ENCODE data around the gene TAF4.

TAF4 gene

DNA sequence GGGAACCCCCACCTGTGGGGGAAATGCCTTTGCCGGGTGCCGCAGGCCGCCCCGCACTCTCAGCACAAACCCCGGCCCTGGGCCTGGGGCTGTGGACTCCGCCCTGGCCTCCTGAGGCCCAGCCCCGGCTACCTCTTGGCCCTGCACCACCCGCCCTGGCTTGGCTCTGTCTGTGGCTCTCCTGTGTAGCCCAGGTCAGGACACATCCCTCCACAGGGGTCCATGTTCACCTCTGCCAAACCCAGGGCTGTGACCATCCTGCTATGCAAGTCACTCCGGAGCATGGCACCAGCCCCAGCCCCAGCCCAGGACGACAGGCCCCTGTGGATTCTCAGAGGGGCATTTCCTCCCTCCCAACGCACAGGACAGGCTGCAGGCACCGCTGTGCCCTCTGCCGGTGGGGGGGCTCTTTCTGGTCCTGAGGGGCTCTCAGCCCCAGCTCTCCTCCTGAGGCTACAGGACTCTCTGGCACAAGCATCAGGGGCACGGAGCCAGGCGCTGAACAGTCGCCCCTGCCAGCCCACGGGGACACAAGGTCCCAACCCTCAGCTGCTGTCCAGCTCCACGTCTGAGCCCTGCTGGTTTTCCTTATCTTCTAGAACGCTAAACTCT is 45.7 kb downstream of the TAF4 start:
- no peak for DNase-seq

DNA sequence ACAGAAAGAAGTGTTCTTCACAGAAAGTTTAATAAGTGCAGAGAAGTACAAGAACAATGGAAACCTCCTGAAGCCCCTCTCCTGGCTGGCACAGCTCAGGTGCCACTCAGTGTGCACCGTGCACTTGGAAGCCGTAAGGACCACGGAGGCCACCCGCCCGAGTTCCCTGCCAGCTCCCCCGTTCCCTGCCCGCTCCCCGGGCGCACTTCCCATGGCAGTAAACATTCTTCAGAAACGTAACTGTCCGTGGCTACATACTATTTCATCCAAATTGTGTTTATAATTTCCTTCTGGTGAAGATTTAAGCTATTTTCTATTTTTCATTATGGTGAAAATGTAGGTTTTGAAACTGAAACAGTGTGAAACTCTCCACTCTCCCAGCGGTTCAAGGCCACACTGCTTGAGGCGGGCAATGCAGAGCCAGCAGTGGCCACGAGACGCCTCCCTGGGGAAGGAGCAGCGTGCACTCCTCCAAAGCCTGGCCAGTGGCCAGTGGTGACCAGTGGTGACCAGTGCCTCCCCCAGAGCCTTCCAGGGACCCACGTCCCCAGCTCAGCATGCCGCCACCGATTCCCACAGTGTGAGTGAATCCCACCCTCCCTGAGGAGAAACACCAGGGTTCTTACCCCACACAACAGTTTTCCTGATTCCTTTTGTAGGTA is 46.4 kb downstream of the TAF4 start:
- no peak for DNase-seq

DNA sequence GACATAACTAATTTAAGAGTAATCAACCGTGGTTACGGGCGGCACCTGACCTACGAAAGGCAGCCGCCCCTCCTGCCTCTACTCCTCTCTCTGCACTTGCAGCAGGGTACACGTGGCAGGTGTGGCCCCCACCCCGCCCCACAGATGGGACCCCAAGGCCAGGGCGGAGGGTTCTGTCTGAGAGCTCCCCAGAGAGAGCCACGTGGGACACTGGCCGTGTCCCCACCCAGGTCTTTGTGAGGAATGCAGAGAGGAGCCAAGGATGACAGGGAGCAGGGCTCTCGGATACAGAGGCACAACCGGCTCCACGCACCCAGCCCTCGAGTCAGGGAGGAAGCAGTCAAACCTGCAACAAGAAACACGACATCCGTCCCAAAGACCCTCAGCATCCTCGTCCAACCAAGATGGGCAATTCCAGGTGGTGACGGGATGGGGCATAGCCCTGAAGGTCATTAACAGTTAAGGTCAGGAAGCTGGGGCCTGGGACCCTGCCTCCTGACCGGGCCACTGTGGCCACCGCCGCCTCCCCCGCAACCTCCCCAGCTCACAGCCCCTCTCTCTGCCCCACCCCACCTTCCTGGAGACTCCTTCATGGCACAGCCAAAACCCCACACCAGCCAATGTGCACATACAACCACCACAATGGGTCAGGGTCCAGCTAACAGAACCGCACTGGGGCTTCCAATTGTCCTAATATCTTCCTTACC is 47.1 kb downstream of the TAF4 start:
- no peak for DNase-seq

DNA sequence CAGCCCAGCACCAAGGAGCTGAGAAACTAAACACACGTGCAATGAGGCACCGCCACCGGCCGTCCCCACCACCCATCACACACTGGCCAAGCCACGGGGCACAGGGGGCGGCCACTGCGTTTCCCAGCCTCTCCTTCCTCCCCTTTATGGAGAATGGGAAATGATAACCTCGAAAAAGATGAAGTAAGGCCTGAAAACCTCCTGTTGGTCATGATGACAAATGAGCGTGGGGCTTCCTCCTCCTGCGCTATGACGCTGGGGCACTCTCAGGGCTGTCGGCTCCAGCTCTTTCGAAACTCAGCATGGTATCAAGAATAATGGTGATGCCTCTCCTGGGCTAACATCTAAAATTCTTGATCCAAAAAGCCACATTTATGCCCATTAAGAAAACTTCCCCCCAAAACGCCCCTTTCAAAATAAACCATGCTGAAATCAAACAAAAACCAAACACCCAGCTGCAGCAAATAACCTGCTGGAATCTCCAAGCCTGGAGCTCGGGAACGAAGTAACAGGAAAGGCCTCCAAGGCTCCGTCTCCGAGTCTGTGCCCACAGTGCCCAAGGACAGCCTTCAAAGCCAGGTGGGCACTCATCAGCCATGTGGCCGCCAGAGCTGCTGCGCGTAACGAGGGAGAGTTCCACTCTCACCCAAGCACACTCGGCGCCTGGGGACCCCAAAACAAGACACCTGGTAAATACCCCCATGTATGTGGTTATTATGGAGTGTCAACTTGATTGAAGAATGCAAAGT is 50.0 kb downstream of the TAF4 start:
- DNase-seq: no peak

GRCh38 chr20:62014889-62015537 is 50.7 kb downstream of the TAF4 start:
- no peak for DNase-seq

DNA sequence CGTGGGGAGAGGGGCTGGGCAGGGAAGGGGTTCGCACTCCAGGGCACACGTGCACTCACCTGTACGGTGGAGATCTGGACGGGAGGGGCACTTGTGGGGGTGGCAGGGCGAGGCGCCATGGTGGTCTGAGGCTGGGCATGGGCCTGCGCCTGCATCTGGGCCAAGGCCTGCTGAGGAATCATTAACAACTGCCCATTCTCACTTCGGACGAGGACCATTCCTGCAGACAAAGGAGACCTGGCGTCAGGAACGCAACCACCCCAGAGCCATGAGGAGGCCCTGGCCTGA is 51.2 kb downstream of the TAF4 start:
- DNase-seq: no peak

- DNase-seq: no peak
These were observed 53.0 kb downstream of the TAF4 start for GRCh38 chr20:62012631-62013030.

DNA sequence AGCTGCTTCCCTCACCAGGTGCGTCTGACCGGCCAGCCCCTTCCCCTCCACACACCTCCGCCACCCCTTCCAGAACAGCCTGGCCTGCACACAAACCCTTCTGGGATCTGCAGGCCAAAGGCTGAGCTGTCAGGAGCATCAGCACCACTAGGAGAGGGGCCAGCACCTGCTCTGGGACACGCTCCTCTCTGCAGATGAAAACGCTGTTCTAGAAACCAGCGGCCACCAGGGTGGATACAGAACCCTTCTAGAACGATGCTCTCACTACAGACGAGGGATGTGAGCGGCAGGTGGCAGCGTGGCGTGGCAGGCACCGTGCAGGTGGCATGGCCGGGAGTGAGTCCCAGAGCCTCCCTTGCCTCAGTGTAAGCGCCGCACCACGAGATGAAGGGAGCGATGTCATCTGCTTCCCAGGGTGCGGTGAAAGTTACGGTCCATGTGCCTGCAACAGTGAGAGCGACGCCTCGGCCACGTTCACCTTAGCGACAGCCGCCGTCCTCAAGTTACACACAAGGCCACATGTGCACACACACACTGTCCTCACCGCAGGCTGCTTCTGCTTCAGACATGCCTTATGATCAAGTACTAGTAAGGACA is 53.6 kb downstream of the TAF4 start:
- no peak for DNase-seq

DNA sequence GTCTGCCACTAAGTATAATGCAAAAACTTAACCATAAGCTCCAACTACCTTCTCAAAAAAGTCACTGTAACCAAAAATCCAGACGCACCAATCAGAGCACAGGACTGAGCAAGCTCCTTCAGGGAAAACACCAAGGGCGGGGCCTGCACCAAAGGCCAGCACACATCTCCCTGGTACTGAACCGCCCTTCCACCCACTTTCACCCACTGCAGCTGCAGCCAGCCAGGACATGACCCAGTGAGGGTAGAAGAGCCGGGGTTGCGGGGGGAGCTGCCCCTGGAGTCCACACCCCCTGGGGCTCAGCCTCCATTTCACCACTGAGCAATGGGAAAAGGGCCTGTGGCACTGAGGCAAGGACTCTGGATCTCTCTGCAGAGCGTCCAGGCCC is 54.3 kb downstream of the TAF4 start:
- DNase-seq: no peak

DNA sequence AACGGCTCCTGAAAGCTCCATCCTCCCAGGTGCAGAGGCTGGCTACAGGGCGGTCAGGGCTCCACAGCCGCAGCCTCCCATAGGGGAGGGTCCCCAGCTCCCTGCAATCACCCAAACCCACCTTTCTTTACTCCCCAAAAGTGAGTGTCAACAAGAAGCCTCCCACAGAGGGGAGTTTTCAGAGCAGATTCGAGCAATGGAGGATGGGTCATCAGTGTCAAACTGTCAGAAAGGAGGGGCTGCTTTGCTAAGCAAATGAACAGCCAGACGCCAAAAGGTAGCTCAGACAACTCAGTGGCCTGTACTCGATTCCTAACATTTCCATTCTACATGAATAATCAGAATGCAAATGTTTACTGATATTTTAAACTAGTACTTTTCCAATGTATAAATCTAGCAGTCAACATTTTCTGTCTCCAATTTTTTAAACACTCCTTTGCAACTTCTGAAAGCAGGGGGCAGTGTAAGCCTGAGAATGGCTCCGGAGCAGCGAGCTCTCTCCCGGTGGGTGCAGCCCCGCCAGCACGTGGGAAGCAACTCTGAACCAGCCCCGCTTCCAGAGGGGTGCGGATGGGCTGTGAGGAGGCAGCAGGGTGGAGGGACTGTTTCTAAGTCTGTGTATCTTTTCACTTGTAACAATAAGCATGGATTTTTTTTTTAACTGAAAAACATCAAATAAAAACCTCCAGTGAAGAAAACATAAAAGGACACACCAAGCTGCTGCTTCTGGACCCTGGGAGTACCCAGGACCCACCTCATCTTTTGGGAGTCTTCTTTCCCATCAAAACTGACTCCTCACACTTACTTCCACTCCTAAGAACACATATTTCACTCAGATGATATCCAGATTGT is 54.9 kb downstream of the TAF4 start:
- DNase-seq: no peak

GRCh38 chr20:62009869-62010445 is 55.7 kb downstream of the TAF4 start:
- no peak for DNase-seq

- DNase-seq: no peak
These were observed 56.4 kb downstream of the TAF4 start for GRCh38 chr20:62009322-62009721.

DNA sequence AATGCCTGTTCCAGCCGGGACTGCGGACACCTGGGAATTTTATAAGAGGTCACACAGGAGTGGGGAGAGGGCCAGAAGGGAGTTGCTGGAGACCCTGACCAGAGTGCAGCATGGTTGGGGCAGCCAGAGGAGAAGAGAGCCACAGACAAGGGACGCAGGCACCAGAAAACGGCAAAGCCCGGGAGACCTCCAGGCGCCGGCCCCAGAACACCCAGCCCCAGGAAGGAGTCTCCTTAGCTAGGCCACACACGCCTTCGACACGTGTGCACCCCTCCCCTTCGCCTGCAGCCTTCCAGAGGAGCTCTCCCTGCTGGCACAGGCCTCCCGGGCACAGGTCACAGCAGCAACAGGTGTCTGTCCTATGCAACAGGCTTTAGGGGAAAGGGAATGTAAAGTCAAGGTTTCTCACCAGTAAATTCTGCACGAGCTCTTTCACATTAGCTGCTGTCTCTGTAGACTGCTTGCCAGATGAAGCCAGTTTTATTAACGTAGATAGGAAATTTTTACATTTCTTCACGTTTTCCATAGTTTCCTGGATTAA is 57.0 kb downstream of the TAF4 start:
- DNase-seq: no peak

DNA sequence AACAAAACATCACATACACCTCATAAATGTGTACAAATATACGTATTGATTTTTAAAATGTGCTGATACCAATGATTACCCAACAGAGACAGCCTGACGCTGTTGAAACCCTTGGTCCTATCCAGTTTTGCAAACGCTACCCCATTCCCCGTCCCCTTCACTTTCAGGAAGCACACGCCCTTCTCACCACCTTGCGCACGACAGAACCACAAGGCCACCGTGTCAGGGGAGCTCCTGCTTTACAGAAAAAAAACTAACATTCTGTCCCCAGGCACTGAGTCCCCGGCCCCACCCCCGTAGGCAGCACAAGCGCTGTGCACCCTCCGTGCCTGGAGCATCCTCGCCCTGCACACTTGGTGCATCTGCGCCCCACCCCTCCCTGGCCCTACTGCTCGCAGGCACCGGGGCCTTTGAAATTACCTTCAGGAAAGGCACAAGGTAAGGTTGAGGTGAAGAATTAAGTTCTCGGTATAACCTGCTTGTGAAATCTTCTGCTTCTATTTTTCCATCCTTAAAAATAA is 58.5 kb downstream of the TAF4 start:
- DNase-seq: no peak

DNA sequence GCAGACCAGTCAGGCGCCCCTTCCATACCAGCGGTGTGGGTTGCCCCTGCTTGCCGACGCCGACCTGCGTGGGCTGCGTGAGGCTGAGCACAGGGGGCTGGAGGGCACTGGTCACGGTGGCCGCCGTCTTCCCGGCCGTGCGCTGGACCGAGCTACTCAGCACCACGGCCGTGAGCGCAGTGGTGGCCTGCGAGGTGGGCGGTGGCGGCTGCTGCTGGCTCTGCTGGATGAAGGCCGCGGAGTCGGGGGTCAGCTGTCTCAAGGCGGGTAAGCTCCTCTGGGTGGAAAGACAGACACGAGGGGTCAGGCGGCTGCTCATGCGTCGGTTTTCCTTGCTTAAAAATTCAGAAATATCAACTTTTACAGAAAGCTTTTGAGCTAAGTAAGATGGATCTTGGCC is 59.2 kb downstream of the TAF4 start:
- no peak for DNase-seq

- no peak for DNase-seq
These were observed 61.1 kb downstream of the TAF4 start for GRCh38 chr20:62004614-62005013.

GRCh38 chr20:62003567-62004405 is 61.9 kb downstream of the TAF4 start:
- no peak for DNase-seq

DNA sequence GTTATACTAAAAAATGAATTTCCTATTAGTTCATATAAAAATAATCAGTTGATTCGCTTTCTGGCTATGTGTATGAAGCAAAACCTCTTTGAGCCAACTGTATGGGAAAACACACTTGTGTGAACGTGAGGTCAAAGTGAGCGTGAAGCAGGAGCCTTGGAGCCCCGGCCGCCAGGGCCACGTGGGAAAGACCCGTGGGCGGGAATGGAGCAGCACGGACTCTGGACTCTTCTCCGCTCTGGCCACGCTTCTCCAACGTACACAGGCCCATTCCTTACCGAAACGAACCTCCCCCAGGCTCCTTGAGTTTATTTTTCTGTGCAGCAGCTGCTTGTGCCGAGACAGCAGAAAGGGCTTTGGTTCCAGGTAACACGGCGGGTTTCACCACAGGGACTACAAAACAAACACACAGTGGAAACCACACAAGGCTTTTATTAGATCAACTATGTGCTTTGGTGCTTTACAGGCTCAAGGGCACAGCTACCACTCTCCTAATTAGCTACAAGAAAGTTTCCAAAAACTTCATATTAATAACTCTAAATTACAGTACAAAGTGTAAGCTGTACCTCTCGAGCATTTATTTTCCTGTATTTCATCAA is 62.7 kb downstream of the TAF4 start:
- DNase-seq: no peak

- DNase-seq: no peak
These were observed 64.4 kb downstream of the TAF4 start for GRCh38 chr20:62001178-62001715.
